ENCODE measurements around the gene TNFRSF1A. TPM values are rescaled to one million over a fixed set of nuclear protein-coding genes. Genes with fewer than 3 reads are reported as not detected.

TNFRSF1A gene
- total and polyA plus RNA-seq, 2 of the 13 experiments (the other 11 are each of a cell fraction or from before 2014, with no cell fraction given), result 41.5 to 61.2 TPM

DNA sequence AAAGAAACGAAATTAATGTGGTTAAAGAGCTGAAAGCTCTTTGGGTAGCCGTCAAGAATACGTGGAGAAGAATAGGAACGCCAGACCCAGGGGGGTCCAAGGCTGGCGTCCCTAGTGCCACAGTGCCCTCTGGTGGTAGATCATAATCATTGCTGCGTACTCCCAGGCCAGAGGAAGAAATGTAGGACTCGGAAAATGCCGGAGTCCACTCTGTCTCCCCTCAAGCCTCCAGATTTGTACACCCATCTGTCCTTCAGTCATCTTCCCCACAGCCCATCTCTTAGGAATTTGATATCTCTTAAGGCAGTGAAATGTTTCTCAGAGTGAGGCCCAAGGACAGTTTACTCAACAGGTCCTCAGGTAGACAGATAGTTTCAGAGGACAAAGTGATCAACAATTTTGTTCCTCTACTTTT is 56.8 kb downstream of the TNFRSF1A start (continued):
- TF ChIP-seq, protein P1, sequence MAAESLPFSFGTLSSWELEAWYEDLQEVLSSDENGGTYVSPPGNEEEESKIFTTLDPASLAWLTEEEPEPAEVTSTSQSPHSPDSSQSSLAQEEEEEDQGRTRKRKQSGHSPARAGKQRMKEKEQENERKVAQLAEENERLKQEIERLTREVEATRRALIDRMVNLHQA (CRISPR knock-in tag; IDR thresholded peaks at IDR 0.05), result no peak
- no peak for TF ChIP-seq NONO (IDR thresholded peaks at IDR 0.05)
- TF ChIP-seq NONO (CRISPR knock-in tag; conservative IDR thresholded peaks at IDR 0.05), result no peak
- TF ChIP-seq ZNF704 (CRISPR knock-in tag; IDR thresholded peaks at IDR 0.05; ENCODE audit: borderline replicate concordance), result no peak
- TF ChIP-seq ZNF562 (CRISPR knock-in tag; IDR thresholded peaks at IDR 0.05; ENCODE audit: borderline replicate concordance), result no peak
- no peak for TF ChIP-seq ZNF251 (CRISPR knock-in tag; IDR thresholded peaks at IDR 0.05)
- TF ChIP-seq ZNF703 (CRISPR knock-in tag; IDR thresholded peaks at IDR 0.05; ENCODE audit: borderline replicate concordance), result no peak
- no peak for TF ChIP-seq ZBTB1 (CRISPR knock-in tag; IDR thresholded peaks at IDR 0.05; ENCODE audit: borderline replicate concordance)
- TF ChIP-seq SP5 (CRISPR knock-in tag; IDR thresholded peaks at IDR 0.05; ENCODE audit: borderline replicate concordance, low read depth), result no peak
- TF ChIP-seq PCBP2 (optimal IDR thresholded peaks at IDR 0.05; ENCODE audit: low read depth, low read length, poor library complexity, severe bottlenecking), result no peak
- TF ChIP-seq, protein P2, sequence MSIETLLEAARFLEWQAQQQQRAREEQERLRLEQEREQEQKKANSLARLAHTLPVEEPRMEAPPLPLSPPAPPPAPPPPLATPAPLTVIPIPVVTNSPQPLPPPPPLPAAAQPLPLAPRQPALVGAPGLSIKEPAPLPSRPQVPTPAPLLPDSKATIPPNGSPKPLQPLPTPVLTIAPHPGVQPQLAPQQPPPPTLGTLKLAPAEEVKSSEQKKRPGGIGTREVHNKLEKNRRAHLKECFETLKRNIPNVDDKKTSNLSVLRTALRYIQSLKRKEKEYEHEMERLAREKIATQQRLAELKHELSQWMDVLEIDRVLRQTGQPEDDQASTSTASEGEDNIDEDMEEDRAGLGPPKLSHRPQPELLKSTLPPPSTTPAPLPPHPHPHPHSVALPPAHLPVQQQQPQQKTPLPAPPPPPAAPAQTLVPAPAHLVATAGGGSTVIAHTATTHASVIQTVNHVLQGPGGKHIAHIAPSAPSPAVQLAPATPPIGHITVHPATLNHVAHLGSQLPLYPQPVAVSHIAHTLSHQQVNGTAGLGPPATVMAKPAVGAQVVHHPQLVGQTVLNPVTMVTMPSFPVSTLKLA (IDR thresholded peaks at IDR 0.05), result no peak
- TF ChIP-seq, protein P3, sequence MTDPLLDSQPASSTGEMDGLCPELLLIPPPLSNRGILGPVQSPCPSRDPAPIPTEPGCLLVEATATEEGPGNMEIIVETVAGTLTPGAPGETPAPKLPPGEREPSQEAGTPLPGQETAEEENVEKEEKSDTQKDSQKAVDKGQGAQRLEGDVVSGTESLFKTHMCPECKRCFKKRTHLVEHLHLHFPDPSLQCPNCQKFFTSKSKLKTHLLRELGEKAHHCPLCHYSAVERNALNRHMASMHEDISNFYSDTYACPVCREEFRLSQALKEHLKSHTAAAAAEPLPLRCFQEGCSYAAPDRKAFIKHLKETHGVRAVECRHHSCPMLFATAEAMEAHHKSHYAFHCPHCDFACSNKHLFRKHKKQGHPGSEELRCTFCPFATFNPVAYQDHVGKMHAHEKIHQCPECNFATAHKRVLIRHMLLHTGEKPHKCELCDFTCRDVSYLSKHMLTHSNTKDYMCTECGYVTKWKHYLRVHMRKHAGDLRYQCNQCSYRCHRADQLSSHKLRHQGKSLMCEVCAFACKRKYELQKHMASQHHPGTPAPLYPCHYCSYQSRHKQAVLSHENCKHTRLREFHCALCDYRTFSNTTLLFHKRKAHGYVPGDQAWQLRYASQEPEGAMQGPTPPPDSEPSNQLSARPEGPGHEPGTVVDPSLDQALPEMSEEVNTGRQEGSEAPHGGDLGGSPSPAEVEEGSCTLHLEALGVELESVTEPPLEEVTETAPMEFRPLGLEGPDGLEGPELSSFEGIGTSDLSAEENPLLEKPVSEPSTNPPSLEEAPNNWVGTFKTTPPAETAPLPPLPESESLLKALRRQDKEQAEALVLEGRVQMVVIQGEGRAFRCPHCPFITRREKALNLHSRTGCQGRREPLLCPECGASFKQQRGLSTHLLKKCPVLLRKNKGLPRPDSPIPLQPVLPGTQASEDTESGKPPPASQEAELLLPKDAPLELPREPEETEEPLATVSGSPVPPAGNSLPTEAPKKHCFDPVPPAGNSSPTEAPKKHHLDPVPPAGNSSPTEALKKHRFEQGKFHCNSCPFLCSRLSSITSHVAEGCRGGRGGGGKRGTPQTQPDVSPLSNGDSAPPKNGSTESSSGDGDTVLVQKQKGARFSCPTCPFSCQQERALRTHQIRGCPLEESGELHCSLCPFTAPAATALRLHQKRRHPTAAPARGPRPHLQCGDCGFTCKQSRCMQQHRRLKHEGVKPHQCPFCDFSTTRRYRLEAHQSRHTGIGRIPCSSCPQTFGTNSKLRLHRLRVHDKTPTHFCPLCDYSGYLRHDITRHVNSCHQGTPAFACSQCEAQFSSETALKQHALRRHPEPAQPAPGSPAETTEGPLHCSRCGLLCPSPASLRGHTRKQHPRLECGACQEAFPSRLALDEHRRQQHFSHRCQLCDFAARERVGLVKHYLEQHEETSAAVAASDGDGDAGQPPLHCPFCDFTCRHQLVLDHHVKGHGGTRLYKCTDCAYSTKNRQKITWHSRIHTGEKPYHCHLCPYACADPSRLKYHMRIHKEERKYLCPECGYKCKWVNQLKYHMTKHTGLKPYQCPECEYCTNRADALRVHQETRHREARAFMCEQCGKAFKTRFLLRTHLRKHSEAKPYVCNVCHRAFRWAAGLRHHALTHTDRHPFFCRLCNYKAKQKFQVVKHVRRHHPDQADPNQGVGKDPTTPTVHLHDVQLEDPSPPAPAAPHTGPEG (CRISPR knock-in tag; IDR thresholded peaks at IDR 0.05), result no peak
- no peak for TF ChIP-seq NKX3-1 (CRISPR knock-in tag; IDR thresholded peaks at IDR 0.05)
- TF ChIP-seq ZNF781 (CRISPR knock-in tag; IDR thresholded peaks at IDR 0.05; ENCODE audit: borderline replicate concordance, not compliant biosample characterization), result no peak
- TF ChIP-seq KLF12 (CRISPR knock-in tag; IDR thresholded peaks at IDR 0.05; ENCODE audit: borderline replicate concordance), result no peak
- TF ChIP-seq XRCC5 (optimal IDR thresholded peaks at IDR 0.05; ENCODE audit: low read length), result peak; percentile 22
- TF ChIP-seq CBX1 (IDR thresholded peaks at IDR 0.05; ENCODE audit: low read depth), result no peak
- TF ChIP-seq, protein P4, sequence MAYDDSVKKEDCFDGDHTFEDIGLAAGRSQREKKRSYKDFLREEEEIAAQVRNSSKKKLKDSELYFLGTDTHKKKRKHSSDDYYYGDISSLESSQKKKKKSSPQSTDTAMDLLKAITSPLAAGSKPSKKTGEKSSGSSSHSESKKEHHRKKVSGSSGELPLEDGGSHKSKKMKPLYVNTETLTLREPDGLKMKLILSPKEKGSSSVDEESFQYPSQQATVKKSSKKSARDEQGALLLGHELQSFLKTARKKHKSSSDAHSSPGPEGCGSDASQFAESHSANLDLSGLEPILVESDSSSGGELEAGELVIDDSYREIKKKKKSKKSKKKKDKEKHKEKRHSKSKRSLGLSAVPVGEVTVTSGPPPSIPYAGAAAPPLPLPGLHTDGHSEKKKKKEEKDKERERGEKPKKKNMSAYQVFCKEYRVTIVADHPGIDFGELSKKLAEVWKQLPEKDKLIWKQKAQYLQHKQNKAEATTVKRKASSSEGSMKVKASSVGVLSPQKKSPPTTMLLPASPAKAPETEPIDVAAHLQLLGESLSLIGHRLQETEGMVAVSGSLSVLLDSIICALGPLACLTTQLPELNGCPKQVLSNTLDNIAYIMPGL (CRISPR knock-in tag; IDR thresholded peaks at IDR 0.05; ENCODE audit: borderline replicate concordance in 1 of 2, low read depth in 1 of 2), result peak; percentile 25 to 55; a peak in 1 of 4 replicates
- no peak for TF ChIP-seq ZBTB21 (CRISPR knock-in tag; IDR thresholded peaks at IDR 0.05)
- TF ChIP-seq ZNF569 (CRISPR knock-in tag; IDR thresholded peaks at IDR 0.05; ENCODE audit: borderline replicate concordance), result no peak
